Breast epithelium (tissue), 4 donors: ENCODE data around the gene PLA2G5. TPM values are rescaled to one million over a fixed set of nuclear protein-coding genes. Genes with fewer than 3 reads are reported as not detected.
A peak's percentile ranks its signal among the peaks of the same experiment; 100 is the strongest.

Experiments used
- DNase-seq, 2 donors: peaks; one replicate each; pipeline ENCODE4 v3.0.0-alpha.2; 2019; ENCODE audit warnings: low spot score in 2 of 2
- H3K27ac ChIP-seq, 2 donors: fragments of 200-600 bp; sonication (generic) in 1 of 2; one replicate each; pipeline ENCODE4 v1.5.1; 2016 to 2019; ENCODE audit warnings: mild to moderate bottlenecking in 1 of 2
- H3K27me3 ChIP-seq, 2 donors: fragments of 200-600 bp; sonication (generic) in 1 of 2; one replicate each; pipeline versions ENCODE4 v1.5.1 to v1.6.0; 2017 to 2019; ENCODE audit warnings: control low read depth in 1 of 2, mild to moderate bottlenecking in 1 of 2
- H3K36me3 ChIP-seq: fragments of 200-600 bp; one replicate; pipeline ENCODE4 v1.5.1; 2019
- H3K4me1 ChIP-seq, 2 donors: fragments of 200-600 bp; sonication (generic); one replicate each; pipeline ENCODE4 v1.5.1; 2016 to 2019; ENCODE audit warnings: control low read depth in 1 of 2
- H3K4me3 ChIP-seq, 3 donors: fragments of 200-600 bp; sonication (generic); 1 replicate in 2 of 3; 2 replicates in 1 of 3; pipeline ENCODE4 v1.5.1; 2016 to 2019; ENCODE audit warnings: mild to moderate bottlenecking in 3 of 3, moderate library complexity in 2 of 3
- H3K9me3 ChIP-seq, 2 donors: fragments of 200-600 bp; sonication (generic) in 1 of 2; one replicate each; pipeline ENCODE4 v1.5.1; 2016 to 2019; ENCODE audit warnings: control low read depth in 1 of 2
- CTCF ChIP-seq, 3 donors: fragments of 450-650 bp; IDR thresholded peaks; one replicate each; pipeline ENCODE4 v1.5.1; 2016 to 2017; ENCODE audit warnings: antibody characterized with exemption in 3 of 3, mild to moderate bottlenecking in 3 of 3, moderate library complexity in 3 of 3
- POLR2A ChIP-seq: fragments of 450-650 bp; IDR thresholded peaks from one replicate; pipeline ENCODE4 v1.6.1; 2016; ENCODE audit warnings: antibody characterized with exemption, mild to moderate bottlenecking, moderate library complexity
- POLR2AphosphoS5 ChIP-seq, 3 donors: sonication (generic); formaldehyde crosslinking; IDR thresholded peaks; one replicate each; pipeline ENCODE4 v1.6.1; 2017; ENCODE audit warnings: antibody characterized with exemption in 3 of 3
- intact Hi-C: fragments of 100-400 bp; cut with DNase I; formaldehyde crosslinking; loops from one replicate; pipeline ENCODE4 v1.15.1; 2023; ENCODE audit warnings: low total_unique reads
- total RNA-seq, 3 donors: library from RNA; depleted of rRNA; stranded (reverse); fragments of >200 nt; gene quantifications; one replicate each; pipeline ENCODE4 v1.1.0, GENCODE V29; 2016

The PLA2G5 gene
- total RNA-seq, 3 donors from 2014 or later, result 0.88 to 9.4 (median 1.3) TPM

- H3K27ac ChIP-seq, result no peak overlapping the region
- no peak for DNase-seq
- TF ChIP-seq POLR2AphosphoS5 (IDR thresholded peaks at IDR 0.05) (no peak), POLR2A (no peak), CTCF (IDR thresholded peaks at IDR 0.05) (peak; percentile 64 to 92 (median 84))
- H3K27me3 ChIP-seq, result no peaks in the 10 kb centered on the region
- no peaks in the 10 kb centered on the region for H3K4me1 ChIP-seq
- H3K36me3 ChIP-seq, result no peaks in the 10 kb centered on the region
- no peak overlapping the region for H3K4me3 ChIP-seq
- intact Hi-C loops, result no loop called here
- H3K9me3 ChIP-seq, result peaks cover 0 to 3% of the 10 kb centered on the region in 2 donors
These were observed 30.8 kb downstream of the PLA2G5 start for GRCh38 chr1:20100632-20101355.

GRCh38 chr1:20102875-20103274 lies 32.9 kb downstream of the PLA2G5 start:
- H3K4me3 ChIP-seq, result no peak overlapping the region
- no peak for DNase-seq
- H3K4me1 ChIP-seq, result no peaks in the 10 kb centered on the region
- no peaks in the 10 kb centered on the region for H3K9me3 ChIP-seq
- no peaks in the 10 kb centered on the region for H3K27me3 ChIP-seq
- no peaks in the 10 kb centered on the region for H3K36me3 ChIP-seq
- no peak overlapping the region for H3K27ac ChIP-seq
- TF ChIP-seq POLR2A (no peak), POLR2AphosphoS5 (IDR thresholded peaks at IDR 0.05) (no peak), CTCF (IDR thresholded peaks at IDR 0.05) (no peak)
- intact Hi-C loops, result no loop called here

- Histone ChIP-seq H3K27ac (no peak overlapping the region), H3K27me3 (no peaks in the 10 kb centered on the region), H3K9me3 (no peaks in the 10 kb centered on the region), H3K4me3 (no peak overlapping the region), H3K36me3 (no peaks in the 10 kb centered on the region), H3K4me1 (no peaks in the 10 kb centered on the region)
- intact Hi-C loops, result no loop called here
- no peak for TF ChIP-seq POLR2AphosphoS5 (IDR thresholded peaks at IDR 0.05)
- no peak for DNase-seq
These were observed 35.9 kb downstream of the PLA2G5 start for GRCh38 chr1:20105856-20106255.

- Histone ChIP-seq H3K9me3 (no peaks in the 10 kb centered on the region), H3K36me3 (no peaks in the 10 kb centered on the region), H3K4me1 (no peaks in the 10 kb centered on the region), H3K4me3 (no peak overlapping the region), H3K27ac (no peak overlapping the region), H3K27me3 (no peaks in the 10 kb centered on the region)
- no peak for DNase-seq
- intact Hi-C loops, result no loop called here
- no peak for TF ChIP-seq POLR2AphosphoS5 (IDR thresholded peaks at IDR 0.05)
- TF ChIP-seq CTCF (IDR thresholded peaks at IDR 0.05), result no peak
- TF ChIP-seq POLR2A, result no peak
These were observed 37.4 kb downstream of the PLA2G5 start for GRCh38 chr1:20107351-20107750.

GRCh38 chr1:20107796-20108195 lies 37.8 kb downstream of the PLA2G5 start:
- intact Hi-C loops, result no loop called here
- Histone ChIP-seq H3K27ac (no peak overlapping the region), H3K27me3 (no peaks in the 10 kb centered on the region), H3K9me3 (no peaks in the 10 kb centered on the region), H3K36me3 (no peaks in the 10 kb centered on the region), H3K4me1 (no peaks in the 10 kb centered on the region), H3K4me3 (no peak overlapping the region)
- no peak for DNase-seq
- TF ChIP-seq POLR2AphosphoS5 (IDR thresholded peaks at IDR 0.05) (no peak), CTCF (IDR thresholded peaks at IDR 0.05) (no peak), POLR2A (no peak)
